ENCODE data around the gene SLC16A6. TPM values are rescaled to one million over a fixed set of nuclear protein-coding genes. Genes with fewer than 3 reads are reported as not detected.
"Not testable (repeated sequence)": the region's sequence is repeated elsewhere in the genome, so short reads cannot be mapped to it uniquely, and the experiment has no call there.

The SLC16A6 gene
- polyA plus RNA-seq, 5 donors = 0.60 to 1.0 (median 0.76) TPM

- DNase-seq = not testable (repeated sequence)
These were observed 70.7 kb downstream of the SLC16A6 start for GRCh38 chr17:68220186-68220585.

GRCh38 chr17:68219429-68219828, 71.5 kb downstream of the SLC16A6 start:
- DNase-seq = not testable (repeated sequence)

Other genes with a start within 250 kb of the SLC16A6 start
- gene AMZ2, start 43.1 kb downstream of the SLC16A6 start, polyA plus RNA-seq (ENCODE audit: insufficient read depth in 1 of 5, insufficient read length in 5 of 5, low replicate concordance in 1 of 5) = 10 to 100 TPM; 69.6 to 93.8 (median 81.5) TPM
- 1 to 10 TPM; 2.4 to 6.4 (median 4.1) TPM for gene ARSG, start 368 bp upstream of the SLC16A6 start, polyA plus RNA-seq (ENCODE audit: insufficient read depth in 1 of 5, insufficient read length in 5 of 5, low replicate concordance in 1 of 5)
- gene WIPI1, start 166.4 kb upstream of the SLC16A6 start, polyA plus RNA-seq (ENCODE audit: insufficient read depth in 1 of 5, insufficient read length in 5 of 5, low replicate concordance in 1 of 5) = 10 to 100 TPM; 18.8 to 22.5 (median 21.4) TPM
- gene PRKAR1A, start 221.3 kb upstream of the SLC16A6 start, polyA plus RNA-seq (ENCODE audit: insufficient read depth in 1 of 5, insufficient read length in 5 of 5, low replicate concordance in 1 of 5) = 100 to 1,000 TPM; 269 to 376 (median 352) TPM

All from right lung (tissue), 5 donors.